ENCODE data around the gene ANGPTL2. TPM values are rescaled to one million over a fixed set of nuclear protein-coding genes. Genes with fewer than 3 reads are reported as not detected.

The ANGPTL2 gene
- total and polyA plus RNA-seq, 5 donors from 2014 or later: not detected

- H3K4me1 ChIP-seq (ENCODE audit: control insufficient read depth, insufficient read depth, low read length, poor library complexity, severe bottlenecking): no peaks in the 10 kb centered on the region
- no peaks in the 10 kb centered on the region for H3K9me3 Mint-ChIP-seq
- H3K27ac ChIP-seq (ENCODE audit: insufficient read depth, low read length, poor library complexity, severe bottlenecking): no peak overlapping the region
- no peak overlapping the region for H3K4me3 ChIP-seq (ENCODE audit: low read depth, low read length)
- H3K4me3 Mint-ChIP-seq: no peak overlapping the region
- peaks cover 0 to 5% (median 3%) of the 10 kb centered on the region in 4 donors for H3K4me1 Mint-ChIP-seq
- H3K36me3 ChIP-seq (ENCODE audit: control insufficient read depth, insufficient read depth, low read length): no peaks in the 10 kb centered on the region
- DNase-seq (no peak), ATAC-seq (ENCODE audit: low read depth in 2 of 2) (no peak)
- no peaks in the 10 kb centered on the region for H3K9me3 ChIP-seq (ENCODE audit: control insufficient read depth in 2 of 2, low read length in 2 of 2)
- H3K27ac Mint-ChIP-seq: no peak overlapping the region
- no peaks in the 10 kb centered on the region for H3K36me3 Mint-ChIP-seq
- no peaks in the 10 kb centered on the region for H3K27me3 ChIP-seq (ENCODE audit: control insufficient read depth, insufficient read depth, low read length)
- H3K27me3 Mint-ChIP-seq: no peaks in the 10 kb centered on the region
Measured at GRCh38 chr9:127090341-127090985, 32.0 kb downstream of the ANGPTL2 start.

GRCh38 chr9:127089631-127090081 lies 32.8 kb downstream of the ANGPTL2 start:
- Histone ChIP-seq H3K36me3 (ENCODE audit: control insufficient read depth, insufficient read depth, low read length) (no peaks in the 10 kb centered on the region), H3K4me1 (ENCODE audit: control insufficient read depth, insufficient read depth, low read length, poor library complexity, severe bottlenecking) (no peaks in the 10 kb centered on the region), H3K27me3 (ENCODE audit: control insufficient read depth, insufficient read depth, low read length) (no peaks in the 10 kb centered on the region), H3K9me3 (ENCODE audit: control insufficient read depth in 2 of 2, low read length in 2 of 2) (no peaks in the 10 kb centered on the region), H3K4me3 (ENCODE audit: low read depth, low read length) (no peak overlapping the region), H3K27ac (ENCODE audit: insufficient read depth, low read length, poor library complexity, severe bottlenecking) (no peak overlapping the region)
- no peak overlapping the region for H3K4me3 Mint-ChIP-seq
- DNase-seq: no peak
- H3K9me3 Mint-ChIP-seq: no peaks in the 10 kb centered on the region
- ATAC-seq (ENCODE audit: low read depth in 2 of 2): no peak
- H3K27me3 Mint-ChIP-seq: no peaks in the 10 kb centered on the region
- H3K27ac Mint-ChIP-seq: no peak overlapping the region
- H3K36me3 Mint-ChIP-seq: no peaks in the 10 kb centered on the region
- peaks cover 0 to 9% (median 6%) of the 10 kb centered on the region in 4 donors for H3K4me1 Mint-ChIP-seq

GRCh38 chr9:127088724-127089615 lies 33.5 kb downstream of the ANGPTL2 start:
- H3K36me3 ChIP-seq (ENCODE audit: control insufficient read depth, insufficient read depth, low read length): no peaks in the 10 kb centered on the region
- H3K4me3 Mint-ChIP-seq: no peak overlapping the region

GRCh38 chr9:127087836-127088235 lies 34.6 kb downstream of the ANGPTL2 start:
- H3K9me3 Mint-ChIP-seq: no peaks in the 10 kb centered on the region
- DNase-seq: no peak
- Histone ChIP-seq H3K27ac (ENCODE audit: insufficient read depth, low read length, poor library complexity, severe bottlenecking) (no peak overlapping the region), H3K4me1 (ENCODE audit: control insufficient read depth, insufficient read depth, low read length, poor library complexity, severe bottlenecking) (no peaks in the 10 kb centered on the region), H3K9me3 (ENCODE audit: control insufficient read depth in 2 of 2, low read length in 2 of 2) (no peaks in the 10 kb centered on the region), H3K36me3 (ENCODE audit: control insufficient read depth, insufficient read depth, low read length) (no peaks in the 10 kb centered on the region), H3K4me3 (ENCODE audit: low read depth, low read length) (no peak overlapping the region), H3K27me3 (ENCODE audit: control insufficient read depth, insufficient read depth, low read length) (no peaks in the 10 kb centered on the region)
- H3K4me1 Mint-ChIP-seq: peaks cover 0 to 15% (median 7%) of the 10 kb centered on the region in 4 donors
- ATAC-seq (ENCODE audit: low read depth in 2 of 2): no peak
- H3K27me3 Mint-ChIP-seq: no peaks in the 10 kb centered on the region
- no peaks in the 10 kb centered on the region for H3K36me3 Mint-ChIP-seq
- H3K27ac Mint-ChIP-seq: no peak overlapping the region
- H3K4me3 Mint-ChIP-seq: no peak overlapping the region

More at GRCh38 chr9:127088724-127089615, 33.5 kb downstream of the ANGPTL2 start:
- H3K27me3 Mint-ChIP-seq: no peaks in the 10 kb centered on the region
- Histone ChIP-seq H3K27ac (ENCODE audit: insufficient read depth, low read length, poor library complexity, severe bottlenecking) (no peak overlapping the region), H3K27me3 (ENCODE audit: control insufficient read depth, insufficient read depth, low read length) (no peaks in the 10 kb centered on the region), H3K4me1 (ENCODE audit: control insufficient read depth, insufficient read depth, low read length, poor library complexity, severe bottlenecking) (no peaks in the 10 kb centered on the region), H3K9me3 (ENCODE audit: control insufficient read depth in 2 of 2, low read length in 2 of 2) (no peaks in the 10 kb centered on the region), H3K4me3 (ENCODE audit: low read depth, low read length) (no peak overlapping the region)
- no peak for DNase-seq
- no peak for ATAC-seq (ENCODE audit: low read depth in 2 of 2)
- H3K9me3 Mint-ChIP-seq: no peaks in the 10 kb centered on the region
- peaks cover 0 to 15% (median 7%) of the 10 kb centered on the region in 4 donors for H3K4me1 Mint-ChIP-seq
- no peaks in the 10 kb centered on the region for H3K36me3 Mint-ChIP-seq
- H3K27ac Mint-ChIP-seq: no peak overlapping the region

- Mint-ChIP-seq H3K27me3 (no peaks in the 10 kb centered on the region), H3K9me3 (no peaks in the 10 kb centered on the region), H3K27ac (no peak overlapping the region), H3K4me1 (peaks cover 0 to 15% (median 7%) of the 10 kb centered on the region in 4 donors), H3K36me3 (no peaks in the 10 kb centered on the region), H3K4me3 (no peak overlapping the region)
- ATAC-seq (ENCODE audit: low read depth in 2 of 2) (no peak), DNase-seq (no peak)
- no peaks in the 10 kb centered on the region for H3K27me3 ChIP-seq (ENCODE audit: control insufficient read depth, insufficient read depth, low read length)
- no peak overlapping the region for H3K4me3 ChIP-seq (ENCODE audit: low read depth, low read length)
- H3K4me1 ChIP-seq (ENCODE audit: control insufficient read depth, insufficient read depth, low read length, poor library complexity, severe bottlenecking): no peaks in the 10 kb centered on the region
- H3K9me3 ChIP-seq (ENCODE audit: control insufficient read depth in 2 of 2, low read length in 2 of 2): no peaks in the 10 kb centered on the region
- H3K27ac ChIP-seq (ENCODE audit: insufficient read depth, low read length, poor library complexity, severe bottlenecking): no peak overlapping the region
- no peaks in the 10 kb centered on the region for H3K36me3 ChIP-seq (ENCODE audit: control insufficient read depth, insufficient read depth, low read length)
Measured at GRCh38 chr9:127087411-127087810, 35.0 kb downstream of the ANGPTL2 start.

- ATAC-seq (ENCODE audit: low read depth in 2 of 2) (no peak), DNase-seq (no peak)
- Histone ChIP-seq H3K9me3 (ENCODE audit: control insufficient read depth in 2 of 2, low read length in 2 of 2) (no peaks in the 10 kb centered on the region), H3K27ac (ENCODE audit: insufficient read depth, low read length, poor library complexity, severe bottlenecking) (no peak overlapping the region), H3K27me3 (ENCODE audit: control insufficient read depth, insufficient read depth, low read length) (no peaks in the 10 kb centered on the region), H3K36me3 (ENCODE audit: control insufficient read depth, insufficient read depth, low read length) (no peaks in the 10 kb centered on the region), H3K4me3 (ENCODE audit: low read depth, low read length) (no peak overlapping the region), H3K4me1 (ENCODE audit: control insufficient read depth, insufficient read depth, low read length, poor library complexity, severe bottlenecking) (no peaks in the 10 kb centered on the region)
- Mint-ChIP-seq H3K27ac (peak overlapping the region in 1 of 3 donors; percentile 11), H3K36me3 (no peaks in the 10 kb centered on the region), H3K9me3 (no peaks in the 10 kb centered on the region), H3K4me3 (no peak overlapping the region), H3K4me1 (peaks cover 0 to 15% (median 7%) of the 10 kb centered on the region in 4 donors), H3K27me3 (no peaks in the 10 kb centered on the region)
Measured at GRCh38 chr9:127086771-127087170, 35.7 kb downstream of the ANGPTL2 start.

- no peaks in the 10 kb centered on the region for H3K36me3 Mint-ChIP-seq
Measured at GRCh38 chr9:127085186-127085585, 37.2 kb downstream of the ANGPTL2 start.

More at GRCh38 chr9:127085186-127085585, 37.2 kb downstream of the ANGPTL2 start:
- no peaks in the 10 kb centered on the region for H3K36me3 ChIP-seq (ENCODE audit: control insufficient read depth, insufficient read depth, low read length)
- Mint-ChIP-seq H3K4me3 (no peak overlapping the region), H3K9me3 (no peaks in the 10 kb centered on the region), H3K4me1 (peaks cover 0 to 15% (median 7%) of the 10 kb centered on the region in 4 donors), H3K27me3 (no peaks in the 10 kb centered on the region), H3K27ac (no peak overlapping the region)
- no peaks in the 10 kb centered on the region for H3K27me3 ChIP-seq (ENCODE audit: control insufficient read depth, insufficient read depth, low read length)
- no peak overlapping the region for H3K4me3 ChIP-seq (ENCODE audit: low read depth, low read length)
- ATAC-seq (ENCODE audit: low read depth in 2 of 2) (no peak), DNase-seq (no peak)
- no peak overlapping the region for H3K27ac ChIP-seq (ENCODE audit: insufficient read depth, low read length, poor library complexity, severe bottlenecking)
- no peaks in the 10 kb centered on the region for H3K9me3 ChIP-seq (ENCODE audit: control insufficient read depth in 2 of 2, low read length in 2 of 2)
- no peaks in the 10 kb centered on the region for H3K4me1 ChIP-seq (ENCODE audit: control insufficient read depth, insufficient read depth, low read length, poor library complexity, severe bottlenecking)
